HG03025 (cell line): ENCODE data around the gene MED13L.
"Not testable (repeated sequence)": the region's sequence is repeated elsewhere in the genome, so short reads cannot be mapped to it uniquely, and the experiment has no call there.

Experiments used
- ATAC-seq: cut with Tn5 transposase; IDR thresholded peaks from one replicate; pipeline ENCODE4 v1.9.1; 2021; ENCODE audit warnings: mild to moderate bottlenecking, moderate library complexity; ENCODE audit not compliant: unreplicated experiment, low FRiP score

MED13L gene

DNA sequence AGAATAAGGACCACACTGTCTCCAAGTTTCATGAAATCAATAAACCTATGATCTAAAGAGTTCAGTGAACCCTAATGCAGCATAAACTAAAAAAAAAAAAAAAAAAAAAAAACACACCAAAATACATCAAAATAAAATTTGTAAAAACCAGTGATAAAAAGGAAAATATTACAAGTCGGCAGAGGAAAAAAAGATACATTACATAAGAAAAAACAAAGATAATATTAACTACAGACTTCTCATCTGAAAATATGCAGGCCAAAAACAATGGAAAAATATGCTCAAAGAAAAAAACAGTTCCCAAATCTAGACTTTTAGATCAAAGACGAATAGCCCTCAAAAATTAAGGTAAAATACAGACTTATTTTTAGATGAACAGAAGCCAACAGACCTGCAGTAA, 27.6 kb downstream of the MED13L start:
- ATAC-seq, result no peak

DNA sequence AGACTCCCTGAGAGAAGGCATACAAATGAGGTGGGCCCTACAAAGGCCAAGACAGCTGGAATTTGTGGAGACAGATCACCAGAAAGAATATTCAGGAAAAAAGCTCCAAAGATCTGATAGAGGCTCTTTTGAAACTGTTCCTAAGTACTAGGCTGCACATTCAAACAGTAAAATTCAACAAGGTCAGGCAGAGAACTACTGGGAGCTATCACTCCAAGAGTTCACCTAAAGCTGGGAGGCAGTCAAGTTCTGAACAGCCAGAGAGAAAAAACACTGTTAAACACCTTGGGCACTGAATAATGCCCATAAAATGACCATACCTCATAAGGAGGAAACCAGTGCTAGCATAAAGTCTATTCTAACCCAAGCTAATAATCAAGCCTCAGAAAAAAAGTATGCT, 28.6 kb downstream of the MED13L start:
- no peak for ATAC-seq

DNA sequence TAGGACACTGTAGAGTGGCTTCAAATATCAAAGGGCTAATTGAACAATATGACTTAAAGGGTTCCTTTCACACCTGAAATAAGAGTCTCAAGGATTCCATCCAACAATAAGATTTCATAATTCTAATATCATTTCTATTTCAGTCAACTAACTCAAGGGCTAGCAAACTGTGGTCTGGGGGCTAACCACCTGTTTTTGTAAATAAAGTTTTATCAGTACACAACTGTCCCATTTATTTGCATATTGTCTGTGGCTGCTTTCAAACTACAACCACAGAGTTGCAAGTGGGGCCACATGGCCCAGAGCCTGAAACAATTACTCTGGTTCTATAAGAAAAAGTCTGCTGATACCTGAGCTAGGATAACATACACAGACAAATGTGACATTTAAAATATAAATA, 29.1 kb downstream of the MED13L start:
- no peak for ATAC-seq

DNA sequence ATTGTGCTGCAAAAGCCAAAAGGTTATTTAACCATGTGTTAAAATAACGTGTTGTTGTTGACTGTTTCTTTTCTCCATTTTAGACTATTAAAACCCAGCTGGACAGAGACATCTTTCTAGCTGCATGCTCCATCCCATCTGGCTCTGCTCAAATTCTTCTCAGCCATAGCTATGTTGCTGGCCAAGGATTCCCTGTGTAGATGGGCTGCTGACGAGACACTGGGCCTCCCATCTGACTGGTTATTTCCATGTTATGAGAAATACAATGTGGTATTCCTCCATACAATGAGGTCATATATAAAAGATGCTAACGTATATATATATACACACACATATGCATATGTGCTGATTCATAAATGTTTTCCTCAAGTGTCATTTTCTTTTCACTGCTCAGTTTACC, 30.1 kb downstream of the MED13L start:
- ATAC-seq, result no peak

DNA sequence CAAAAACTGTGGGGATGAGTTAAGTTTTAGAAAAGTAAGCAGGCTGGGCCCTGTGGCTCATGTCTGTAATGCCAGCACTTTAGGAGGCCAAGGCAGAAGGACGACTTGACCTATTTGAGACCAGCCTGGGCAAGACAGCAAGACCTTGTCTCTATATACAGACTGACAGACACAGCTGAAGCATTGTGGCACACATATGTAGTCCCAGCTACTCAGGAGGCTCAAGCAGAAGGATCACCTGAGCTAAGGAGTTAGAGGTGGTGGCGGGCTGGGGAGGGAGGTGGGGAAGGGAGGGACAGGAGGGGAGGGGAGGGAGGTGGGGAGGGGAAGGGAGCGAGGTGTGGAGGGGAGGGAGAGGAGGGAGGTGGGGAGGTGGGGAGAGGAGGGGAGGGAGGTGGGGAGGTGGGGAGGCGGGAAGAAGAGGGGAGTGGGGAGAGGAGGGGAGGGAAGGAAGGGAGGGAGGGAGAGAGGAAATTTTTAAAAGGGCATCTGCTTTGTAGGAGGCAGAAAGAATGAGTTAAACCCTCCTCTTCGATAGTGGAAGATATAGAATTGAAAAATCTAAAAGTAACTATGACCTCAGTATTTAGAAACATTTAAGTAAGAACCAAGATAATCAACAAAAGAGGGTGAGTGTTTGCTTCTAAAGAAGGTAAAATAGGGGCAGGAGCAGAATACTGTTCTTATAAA, 30.9 kb downstream of the MED13L start:
- ATAC-seq, result no peak

- ATAC-seq, result no peak
These were observed 32.3 kb downstream of the MED13L start for GRCh38 chr12:116245189-116245588.

GRCh38 chr12:116244474-116245090, 32.9 kb downstream of the MED13L start:
- ATAC-seq, result no peak

GRCh38 chr12:116244001-116244400, 33.5 kb downstream of the MED13L start:
- ATAC-seq, result no peak

- ATAC-seq, result no peak
These were observed 34.8 kb downstream of the MED13L start for GRCh38 chr12:116242740-116243139.

GRCh38 chr12:116241157-116241759, 36.2 kb downstream of the MED13L start:
- no peak for ATAC-seq

GRCh38 chr12:116238570-116239119, 38.8 kb downstream of the MED13L start:
- ATAC-seq, result not testable (repeated sequence)

DNA sequence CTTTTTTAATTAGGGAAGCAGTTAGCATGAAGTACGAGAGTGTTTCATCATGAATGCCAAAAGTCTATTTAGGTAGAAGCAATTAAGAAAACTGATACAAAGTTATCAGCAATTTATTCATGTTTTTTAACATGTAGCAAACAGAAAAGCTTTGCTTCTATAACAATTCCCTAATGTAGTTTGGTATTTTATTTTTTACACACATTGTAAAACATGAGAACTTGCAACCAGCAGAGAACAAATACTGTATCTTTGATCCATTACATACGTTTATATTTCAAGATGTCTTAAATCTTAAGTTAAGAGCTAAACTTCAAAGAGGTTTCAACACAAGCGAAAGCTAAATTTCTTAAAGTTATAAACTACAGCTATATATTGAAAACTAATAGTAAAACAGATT, 39.3 kb downstream of the MED13L start:
- ATAC-seq, result no peak

DNA sequence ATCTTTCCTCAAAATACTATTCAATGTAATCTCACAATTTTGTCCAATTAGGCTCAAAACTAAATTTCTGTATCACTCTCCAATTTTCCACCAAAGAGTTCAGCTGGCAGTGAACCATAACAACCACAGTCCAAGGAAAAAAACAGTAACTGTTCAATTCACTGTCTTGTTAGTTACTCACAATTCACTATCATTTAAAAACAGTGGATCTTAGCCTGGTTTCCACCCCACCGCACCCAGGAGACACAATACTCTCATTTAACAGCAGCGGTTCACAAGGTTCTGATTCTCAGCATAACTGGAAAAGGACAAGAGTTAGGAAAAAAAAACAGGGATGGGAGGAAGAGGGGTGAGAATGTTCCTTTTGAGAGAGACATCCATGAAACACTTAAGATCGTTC, 40.5 kb downstream of the MED13L start:
- no peak for ATAC-seq

DNA sequence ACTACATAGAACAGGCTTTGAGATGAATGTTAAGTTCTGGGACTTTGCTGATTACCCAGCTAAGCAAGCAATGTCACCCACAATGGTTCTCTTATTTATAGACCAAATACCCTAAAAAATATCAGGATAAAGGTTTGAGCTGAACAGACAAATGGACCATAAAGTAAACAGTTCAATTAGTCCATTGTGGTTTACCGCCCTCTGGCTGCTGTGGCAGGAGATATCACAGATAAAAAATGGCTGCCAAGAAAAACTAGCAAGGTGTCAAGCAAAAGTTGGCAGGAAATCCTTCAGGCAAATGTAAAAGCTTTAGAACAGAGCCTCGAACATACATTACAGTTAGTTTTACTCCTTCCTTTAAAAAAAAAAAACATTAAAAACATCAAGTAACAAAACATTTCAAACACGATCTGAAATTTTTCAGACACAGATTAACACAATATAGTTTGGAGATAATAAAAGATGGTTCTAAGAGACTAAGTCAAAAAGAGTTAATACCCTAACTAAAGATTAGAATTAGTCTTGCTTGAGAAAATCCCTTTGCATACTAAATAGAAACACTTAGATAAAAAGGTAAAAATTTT, 41.3 kb downstream of the MED13L start:
- no peak for ATAC-seq

GRCh38 chr12:116234148-116234547, 43.3 kb downstream of the MED13L start:
- not testable (repeated sequence) for ATAC-seq

GRCh38 chr12:116233669-116234068, 43.8 kb downstream of the MED13L start:
- no peak for ATAC-seq

- no peak for ATAC-seq
These were observed 49.7 kb downstream of the MED13L start for GRCh38 chr12:116227811-116228210.

- ATAC-seq, result no peak
These were observed 51.5 kb downstream of the MED13L start for GRCh38 chr12:116226026-116226425.

DNA sequence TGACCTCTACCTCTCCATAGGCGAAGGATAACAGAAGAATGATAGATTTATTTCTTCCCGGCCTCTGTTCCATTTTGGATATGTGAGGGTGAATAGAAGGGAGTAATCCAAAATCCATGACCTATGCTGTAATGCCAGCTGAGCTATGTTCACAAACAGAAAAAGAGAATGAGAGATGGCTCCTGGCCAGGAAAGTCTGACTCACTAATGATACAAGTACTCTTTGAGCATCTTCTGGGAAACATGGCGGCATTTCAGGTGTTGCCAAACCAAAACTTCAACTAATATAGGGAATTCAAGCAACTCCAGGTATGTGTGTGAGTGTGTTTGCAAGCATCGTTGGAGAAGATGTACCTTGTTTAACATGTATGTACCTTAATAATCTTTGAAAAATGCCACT, 55.1 kb downstream of the MED13L start:
- no peak for ATAC-seq

- no peak for ATAC-seq
These were observed 56.7 kb downstream of the MED13L start for GRCh38 chr12:116220756-116221155.

- no peak for ATAC-seq
These were observed 60.3 kb downstream of the MED13L start for GRCh38 chr12:116217045-116217735.
